Measurements from ENCODE around the gene CCDC171.
"Not testable (repeated sequence)": the region's sequence is repeated elsewhere in the genome, so short reads cannot be mapped to it uniquely, and the experiment has no call there.

GRCh38 chr9:15699876-15700559 lies 147.2 kb downstream of the CCDC171 start:
- not testable (repeated sequence) for TF ChIP-seq CTCF, POLR2A, POLR2AphosphoS5, EP300 (IDR thresholded peaks at IDR 0.05)

Data from suprapubic skin (tissue), 4 donors.